ENCODE data around the gene ADRA2C. TPM values are rescaled to one million over a fixed set of nuclear protein-coding genes. Genes with fewer than 3 reads are reported as not detected.
A peak's percentile ranks its signal among the peaks of the same experiment; 100 is the strongest.

ADRA2C gene
- polyA plus RNA-seq, 2 of the 4 experiments (the other 2 are of a cell fraction): 1.9 to 4.1 TPM

GRCh38 chr4:3766785-3767569 lies 792 bp downstream of the ADRA2C start (continued):
- TF ChIP-seq CTCF (IDR thresholded peaks at IDR 0.05) (no peak), CEBPB (IDR thresholded peaks at IDR 0.05) (no peak)

- TF ChIP-seq FOXS1 (CRISPR knock-in tag; IDR thresholded peaks at IDR 0.05) (no peak), HEYL (CRISPR knock-in tag; IDR thresholded peaks at IDR 0.05) (no peak), REST (IDR thresholded peaks at IDR 0.05) (no peak), ZFP36 (IDR thresholded peaks at IDR 0.05; ENCODE audit: borderline replicate concordance, partially characterized antibody) (no peak), MAX (IDR thresholded peaks at IDR 0.05) (no peak), MAFK (IDR thresholded peaks at IDR 0.05; ENCODE audit: partially characterized antibody) (no peak), EHF (CRISPR knock-in tag; IDR thresholded peaks at IDR 0.05) (no peak), RNF2 (IDR thresholded peaks at IDR 0.05; ENCODE audit: borderline replicate concordance, low read depth) (no peak), CEBPB (IDR thresholded peaks at IDR 0.05) (no peak), EHMT2 (IDR thresholded peaks at IDR 0.05; ENCODE audit: low read depth) (no peak), TP53 (CRISPR knock-in tag; IDR thresholded peaks at IDR 0.05) (no peak), FOSL2 (IDR thresholded peaks at IDR 0.05) (no peak), FOSL2 (CRISPR knock-in tag; IDR thresholded peaks at IDR 0.05) (no peak), RAD21 (conservative IDR thresholded peaks at IDR 0.05 in 1 of 2, IDR thresholded peaks at IDR 0.05 in 1 of 2) (no peak), POLR2AphosphoS2 (conservative IDR thresholded peaks at IDR 0.05; ENCODE audit: low read length) (no peak), KDM5A (IDR thresholded peaks at IDR 0.05) (no peak), CTCF (IDR thresholded peaks at IDR 0.05) (no peak), FOSB (CRISPR knock-in tag; IDR thresholded peaks at IDR 0.05) (no peak), SREBF2 (IDR thresholded peaks at IDR 0.05) (no peak), ATOH8 (CRISPR knock-in tag; IDR thresholded peaks at IDR 0.05; ENCODE audit: low read depth) (no peak), NPAS2 (CRISPR knock-in tag; IDR thresholded peaks at IDR 0.05; ENCODE audit: borderline replicate concordance) (no peak)
- WGBS (ENCODE audit: missing lambda C conversion rate): 79% methylated on average over 13 of the region's 58 CpGs
- POLR2A ChIA-PET: no interaction called here
- Histone ChIP-seq H3K4me3 (no peak overlapping the region), H3K27ac (no peak overlapping the region), H3K4me1 (no peaks in the 10 kb centered on the region), H3K9me3 (no peaks in the 10 kb centered on the region), H3K4me2 (no peak overlapping the region; the same call in 2 of the 3 replicates)
- CTCF ChIA-PET: interaction anchor here (0.7 to 4.6 kb wide), 6 partner anchors 11 to 111 kb away, joined by 3 to 54 read pairs (median 5); no protein-coding TSS in a partner anchor
- FAIRE-seq (no peak), ATAC-seq (no peak), DNase-seq (ENCODE audit: low read depth in 1 of 2, low spot score in 1 of 2) (peak in 1 of 2 experiments; percentile 52)
Observed at GRCh38 chr4:3767570-3768288, 1.5 kb downstream of the ADRA2C start.
